ENCODE measurements around the gene EVX1.

EVX1 gene

GRCh38 chr7:27205325-27206280 lies 37.0 kb upstream of the EVX1 start:
- no peak for DNase-seq

- no peak for DNase-seq
Measured at GRCh38 chr7:27207348-27207985, 35.1 kb upstream of the EVX1 start.

GRCh38 chr7:27208998-27209397 lies 33.6 kb upstream of the EVX1 start:
- no peak for DNase-seq

GRCh38 chr7:27209933-27210440 lies 32.6 kb upstream of the EVX1 start:
- no peak for DNase-seq

- DNase-seq = no peak
Measured at GRCh38 chr7:27210441-27211083, 32.0 kb upstream of the EVX1 start.

GRCh38 chr7:27211084-27211446 lies 31.5 kb upstream of the EVX1 start:
- no peak for DNase-seq

DNA sequence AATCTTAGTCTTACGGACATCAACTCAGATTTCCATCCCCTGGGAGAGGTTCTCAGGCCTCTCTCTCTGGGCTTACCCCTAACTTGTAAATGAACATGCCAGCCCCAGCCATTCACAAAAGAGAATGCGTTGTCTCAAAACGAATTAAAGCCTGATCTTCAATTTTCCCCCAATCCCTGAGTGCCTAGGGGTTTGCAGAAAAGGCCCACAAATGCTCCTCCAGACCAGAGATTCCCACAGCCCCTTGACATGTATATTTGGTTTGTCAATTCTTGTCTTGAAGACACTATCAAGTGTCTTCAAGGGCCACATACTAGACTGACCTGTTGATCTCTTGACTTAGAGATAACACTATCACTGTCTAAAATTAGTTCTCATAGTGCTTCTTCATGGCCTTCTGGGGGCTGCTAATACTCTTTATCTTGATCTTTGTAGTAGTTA lies 30.8 kb upstream of the EVX1 start:
- DNase-seq = no peak

GRCh38 chr7:27212497-27213432 lies 29.8 kb upstream of the EVX1 start:
- no peak for DNase-seq

GRCh38 chr7:27213433-27214238 lies 29.0 kb upstream of the EVX1 start:
- DNase-seq = no peak

DNA sequence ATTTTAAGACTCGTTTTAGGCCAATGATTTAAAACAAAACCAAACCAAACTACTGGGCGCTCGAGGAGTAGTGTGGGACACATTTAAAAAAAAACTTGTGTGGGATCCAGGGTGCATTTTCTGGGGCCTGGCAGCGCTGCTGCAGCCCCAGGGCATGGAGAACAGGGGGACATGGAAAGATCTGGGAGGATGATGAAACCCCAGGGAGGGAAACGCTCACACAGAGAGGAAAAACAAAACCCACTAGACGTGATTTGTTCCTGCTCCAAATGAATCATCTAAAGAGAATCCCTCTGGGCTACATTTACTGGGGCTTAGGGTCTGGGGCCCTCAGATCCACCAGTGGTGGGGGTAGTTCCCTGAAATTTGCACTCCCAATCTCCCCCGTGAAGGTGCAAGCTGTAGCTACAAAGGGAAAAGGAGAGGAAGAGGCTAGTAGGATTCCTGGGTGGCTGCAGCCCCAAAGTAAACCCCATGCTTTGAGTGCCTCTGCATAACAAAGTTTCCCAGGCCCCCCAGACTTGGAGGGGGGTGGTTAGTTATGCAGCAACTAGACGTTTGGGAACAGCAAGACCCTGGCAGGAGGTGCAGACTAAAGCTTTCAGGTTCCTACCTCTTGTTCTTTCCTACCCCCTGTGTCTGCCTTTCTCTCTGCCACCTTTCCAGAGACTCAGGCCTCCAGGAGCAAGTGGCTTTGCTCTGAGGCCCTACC lies 28.2 kb upstream of the EVX1 start:
- DNase-seq = no peak

GRCh38 chr7:27215356-27215755 lies 27.2 kb upstream of the EVX1 start:
- no peak for DNase-seq

DNA sequence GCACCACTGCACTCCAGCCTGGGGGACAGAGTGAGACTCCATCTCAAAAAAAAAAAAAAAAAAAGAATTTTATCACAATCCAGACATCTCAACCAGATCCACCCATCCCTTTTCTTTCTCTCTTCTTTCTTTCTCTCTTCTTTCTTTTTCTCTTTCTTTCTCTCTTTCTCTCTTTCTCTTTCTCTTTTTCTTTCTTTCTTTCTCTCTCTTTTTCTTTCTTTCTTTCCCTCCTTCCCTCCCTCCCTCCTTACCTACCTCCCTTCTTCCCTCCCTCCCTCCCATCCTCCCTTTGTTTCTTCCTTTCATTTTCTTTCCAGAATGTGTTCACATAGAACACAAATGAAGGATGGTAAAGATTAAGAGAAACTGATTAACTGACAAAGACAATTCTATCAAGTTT lies 24.7 kb upstream of the EVX1 start:
- no peak for DNase-seq

- no peak for DNase-seq
Measured at GRCh38 chr7:27219821-27220220, 22.8 kb upstream of the EVX1 start.

- DNase-seq = no peak
Measured at GRCh38 chr7:27220440-27220955, 22.1 kb upstream of the EVX1 start.

DNA sequence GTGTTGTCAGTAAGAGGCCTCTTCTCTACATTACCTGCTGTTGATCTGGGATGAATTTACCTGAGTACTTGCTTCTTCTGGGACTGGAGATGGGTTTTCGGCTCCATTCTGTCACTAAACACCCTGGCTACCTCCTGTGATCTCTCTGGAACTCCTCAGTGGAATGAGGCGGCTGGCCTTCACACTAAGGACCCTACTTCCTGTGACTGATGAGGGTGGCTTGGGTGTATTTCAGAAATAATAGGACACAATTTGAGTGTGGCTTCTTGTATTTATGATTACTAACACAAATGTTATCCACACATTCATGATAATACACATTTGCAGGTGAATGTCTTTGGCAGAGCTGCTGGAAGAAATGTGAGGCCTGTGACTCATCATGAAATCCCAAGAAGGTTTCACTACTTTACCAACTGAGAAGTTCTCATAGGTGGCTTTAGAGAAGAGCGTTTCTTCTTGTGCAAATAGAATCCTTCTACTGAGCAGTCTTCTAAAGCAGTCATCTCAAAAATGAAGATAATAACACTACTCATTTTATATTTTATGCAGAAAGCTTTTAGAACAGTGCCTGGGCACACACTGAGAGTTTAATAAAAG lies 21.3 kb upstream of the EVX1 start:
- no peak for DNase-seq

DNA sequence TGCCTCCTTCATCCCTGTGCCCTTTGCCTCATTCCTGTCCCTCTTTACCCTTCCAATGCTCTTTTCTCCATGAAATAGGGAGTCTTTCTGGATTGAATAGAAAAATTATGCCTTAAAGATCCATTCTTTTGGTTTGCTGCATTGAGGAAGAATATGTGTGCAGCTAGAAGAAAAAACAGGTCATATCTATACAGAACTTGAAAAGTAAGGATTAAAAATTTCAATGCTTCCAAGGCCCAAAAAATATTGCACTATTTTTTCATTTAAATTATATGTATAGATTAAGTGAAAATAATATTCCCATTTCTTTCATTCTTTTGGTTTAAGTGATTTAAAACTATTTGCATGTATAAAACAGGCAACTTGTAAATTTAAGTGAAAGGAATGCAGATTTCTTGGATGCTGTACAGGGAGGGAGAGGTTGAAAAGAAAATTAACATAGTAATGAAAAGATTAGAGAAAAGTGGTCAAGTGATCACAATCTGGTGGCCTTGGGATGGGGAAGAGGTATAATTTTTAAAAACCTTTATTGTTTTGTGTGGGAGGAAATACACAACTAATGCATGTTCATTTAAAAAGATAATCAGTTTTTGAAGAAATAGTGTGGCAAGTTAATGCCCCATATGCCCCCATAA lies 18.5 kb upstream of the EVX1 start:
- DNase-seq = no peak

DNA sequence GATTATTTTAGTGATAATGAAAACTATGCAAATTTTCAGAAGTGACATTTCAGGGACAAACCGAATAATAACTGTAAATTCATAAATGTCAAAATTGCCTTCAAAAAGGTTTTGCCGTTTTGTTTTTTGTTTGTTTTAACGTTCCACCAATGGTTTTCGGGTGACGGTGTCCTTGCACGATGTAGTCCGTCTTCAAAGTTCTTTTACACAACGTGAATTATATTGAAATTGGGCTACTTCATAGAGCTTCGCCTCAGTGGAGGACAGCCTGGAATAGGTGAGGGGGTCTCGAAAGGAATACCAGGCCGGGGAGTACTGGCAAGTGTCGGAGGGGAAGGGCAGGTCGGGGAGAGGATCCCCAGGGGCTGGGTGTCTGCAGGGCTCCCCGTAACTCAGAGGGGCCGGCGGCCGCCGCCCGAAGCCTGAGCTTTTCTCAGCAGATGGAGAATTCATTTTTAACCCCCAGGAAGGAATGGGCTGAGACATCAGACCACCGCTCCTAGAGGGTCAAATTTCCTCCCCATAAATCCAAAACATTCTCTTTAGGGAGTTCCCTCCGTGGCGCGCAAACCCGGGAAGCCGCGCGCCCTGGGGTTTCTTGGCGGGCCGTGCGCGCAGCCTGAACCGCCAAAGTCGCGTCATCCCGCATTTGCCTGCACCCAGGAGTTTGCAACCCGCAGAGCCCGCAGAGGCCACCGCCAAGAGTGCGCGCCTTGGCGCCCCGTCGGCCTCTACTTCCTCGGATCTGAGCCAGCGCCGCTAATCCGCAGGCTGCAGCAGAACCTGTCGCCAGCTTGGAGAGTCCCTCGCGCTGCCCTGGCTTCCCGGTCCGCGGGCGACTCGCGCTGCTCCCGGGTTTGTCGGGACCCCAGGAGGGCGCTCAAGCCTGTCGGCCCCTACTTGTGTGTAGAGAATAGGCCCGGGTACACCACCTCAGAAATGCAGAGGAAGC lies 17.3 kb upstream of the EVX1 start:
- DNase-seq = no peak

- no peak for DNase-seq
Measured at GRCh38 chr7:27229448-27229847, 13.2 kb upstream of the EVX1 start.
